Vagina (tissue), 2 donors: ENCODE measurements around the gene AATK.

Experiments used
- CTCF ChIP-seq, 3 experiments: fragments of 450-650 bp in 2 of 3; fragments of 200-600 bp in 1 of 3; sonication (generic) in 1 of 3; IDR thresholded peaks; one replicate each; pipeline ENCODE4 v1.5.1; 2017 to 2019; ENCODE audit warnings: antibody characterized with exemption in 3 of 3, mild to moderate bottlenecking in 2 of 3, moderate library complexity in 2 of 3
- POLR2A ChIP-seq, 2 donors: fragments of 450-650 bp; IDR thresholded peaks; one replicate each; pipeline ENCODE4 v1.6.1; 2017; ENCODE audit warnings: antibody characterized with exemption in 2 of 2, mild to moderate bottlenecking in 2 of 2, moderate library complexity in 2 of 2
- POLR2AphosphoS5 ChIP-seq, 2 donors: sonication (generic); formaldehyde crosslinking; IDR thresholded peaks; one replicate each; pipeline ENCODE4 v1.9.0; 2017; ENCODE audit warnings: antibody characterized with exemption in 2 of 2, mild to moderate bottlenecking in 2 of 2, low read depth in 1 of 2; ENCODE audit not compliant: insufficient read depth in 1 of 2

GRCh38 chr17:81195941-81196495 is 30.0 kb upstream of the AATK start:
- TF ChIP-seq POLR2A (IDR thresholded peaks at IDR 0.05) (no peak), CTCF (IDR thresholded peaks at IDR 0.05) (no peak), POLR2AphosphoS5 (IDR thresholded peaks at IDR 0.05; ENCODE audit: insufficient read depth in 1 of 2, low read depth in 1 of 2) (no peak)
